HepG2 (cell line): ENCODE measurements around the gene KRT2.

Source experiments
- CHD2 ChIP-seq: IDR thresholded peaks from 2 replicates; pipeline ENCODE4 v1.6.1; 2011; ENCODE audit warnings: low read depth, low read length, improper control_type of control experiment
- NFKBIZ ChIP-seq: IDR thresholded peaks from 2 replicates; pipeline ENCODE4 v1.6.1; 2018; ENCODE audit warnings: missing genetic modification reagents, missing compliant biosample characterization
- NFYB ChIP-seq: sonication (generic); formaldehyde crosslinking; IDR thresholded peaks from 2 replicates; pipeline ENCODE4 v1.4.0; 2020; ENCODE audit warnings: missing genetic modification reagents
- SRSF1 ChIP-seq: fragments of 200-400 bp; formaldehyde crosslinking; optimal IDR thresholded peaks from 2 replicates; pipeline ENCODE3; 2017; ENCODE audit warnings: mild to moderate bottlenecking, low read depth, low read length, moderate library complexity
- TF ChIP-seq, protein P1 (sequence below), 2 experiments: IDR thresholded peaks; 2 replicates each; pipeline ENCODE4 v1.6.1; 2011 to 2012; ENCODE audit warnings: low read length in 2 of 2, borderline replicate concordance in 1 of 2, low read depth in 1 of 2, mild to moderate bottlenecking in 1 of 2, moderate library complexity in 1 of 2
- TF ChIP-seq, protein P2 (sequence below): sonication (generic); formaldehyde crosslinking; conservative IDR thresholded peaks from 2 replicates; pipeline ENCODE4 v1.4.0; 2020; ENCODE audit warnings: missing genetic modification reagents

DNA sequence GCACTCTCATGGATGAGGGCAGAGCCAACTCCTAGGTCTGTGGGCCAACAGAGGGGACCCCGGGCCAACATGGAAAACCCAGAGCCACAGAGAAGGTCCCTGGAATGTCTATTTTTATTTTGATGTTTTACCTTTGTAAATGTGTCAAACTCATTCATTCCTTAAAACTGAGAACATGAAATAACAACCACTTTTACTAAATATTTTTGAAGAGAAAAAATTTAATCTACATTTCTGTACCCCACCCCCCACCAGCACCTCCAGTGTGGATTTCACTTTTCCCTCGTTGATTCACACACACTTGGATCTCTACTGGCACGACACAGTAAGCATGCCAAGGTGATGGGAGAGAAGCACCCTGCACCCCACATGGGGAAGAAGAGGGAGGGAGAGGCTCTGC lies 44.6 kb upstream of the KRT2 start:
- no peak for TF ChIP-seq SRSF1
- TF ChIP-seq CHD2: no peak
- TF ChIP-seq NFKBIZ (CRISPR knock-in tag): no peak
- TF ChIP-seq, protein P1, sequence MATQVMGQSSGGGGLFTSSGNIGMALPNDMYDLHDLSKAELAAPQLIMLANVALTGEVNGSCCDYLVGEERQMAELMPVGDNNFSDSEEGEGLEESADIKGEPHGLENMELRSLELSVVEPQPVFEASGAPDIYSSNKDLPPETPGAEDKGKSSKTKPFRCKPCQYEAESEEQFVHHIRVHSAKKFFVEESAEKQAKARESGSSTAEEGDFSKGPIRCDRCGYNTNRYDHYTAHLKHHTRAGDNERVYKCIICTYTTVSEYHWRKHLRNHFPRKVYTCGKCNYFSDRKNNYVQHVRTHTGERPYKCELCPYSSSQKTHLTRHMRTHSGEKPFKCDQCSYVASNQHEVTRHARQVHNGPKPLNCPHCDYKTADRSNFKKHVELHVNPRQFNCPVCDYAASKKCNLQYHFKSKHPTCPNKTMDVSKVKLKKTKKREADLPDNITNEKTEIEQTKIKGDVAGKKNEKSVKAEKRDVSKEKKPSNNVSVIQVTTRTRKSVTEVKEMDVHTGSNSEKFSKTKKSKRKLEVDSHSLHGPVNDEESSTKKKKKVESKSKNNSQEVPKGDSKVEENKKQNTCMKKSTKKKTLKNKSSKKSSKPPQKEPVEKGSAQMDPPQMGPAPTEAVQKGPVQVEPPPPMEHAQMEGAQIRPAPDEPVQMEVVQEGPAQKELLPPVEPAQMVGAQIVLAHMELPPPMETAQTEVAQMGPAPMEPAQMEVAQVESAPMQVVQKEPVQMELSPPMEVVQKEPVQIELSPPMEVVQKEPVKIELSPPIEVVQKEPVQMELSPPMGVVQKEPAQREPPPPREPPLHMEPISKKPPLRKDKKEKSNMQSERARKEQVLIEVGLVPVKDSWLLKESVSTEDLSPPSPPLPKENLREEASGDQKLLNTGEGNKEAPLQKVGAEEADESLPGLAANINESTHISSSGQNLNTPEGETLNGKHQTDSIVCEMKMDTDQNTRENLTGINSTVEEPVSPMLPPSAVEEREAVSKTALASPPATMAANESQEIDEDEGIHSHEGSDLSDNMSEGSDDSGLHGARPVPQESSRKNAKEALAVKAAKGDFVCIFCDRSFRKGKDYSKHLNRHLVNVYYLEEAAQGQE (IDR thresholded peaks at IDR 0.05; ENCODE audit: borderline replicate concordance in 1 of 2, low read depth in 1 of 2, low read length in 2 of 2): no peak
- TF ChIP-seq, protein P2, sequence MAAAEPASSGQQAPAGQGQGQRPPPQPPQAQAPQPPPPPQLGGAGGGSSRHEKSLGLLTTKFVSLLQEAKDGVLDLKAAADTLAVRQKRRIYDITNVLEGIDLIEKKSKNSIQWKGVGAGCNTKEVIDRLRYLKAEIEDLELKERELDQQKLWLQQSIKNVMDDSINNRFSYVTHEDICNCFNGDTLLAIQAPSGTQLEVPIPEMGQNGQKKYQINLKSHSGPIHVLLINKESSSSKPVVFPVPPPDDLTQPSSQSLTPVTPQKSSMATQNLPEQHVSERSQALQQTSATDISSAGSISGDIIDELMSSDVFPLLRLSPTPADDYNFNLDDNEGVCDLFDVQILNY (CRISPR knock-in tag): no peak
- TF ChIP-seq NFYB (CRISPR knock-in tag): no peak
